ENCODE results near the gene ENPP7.
"Not testable (repeated sequence)": the region's sequence is repeated elsewhere in the genome, so short reads cannot be mapped to it uniquely, and the experiment has no call there.

Gene ENPP7

GRCh38 chr17:79749958-79750357 lies 19.2 kb downstream of the ENPP7 start:
- DNase-seq: no peak

DNA sequence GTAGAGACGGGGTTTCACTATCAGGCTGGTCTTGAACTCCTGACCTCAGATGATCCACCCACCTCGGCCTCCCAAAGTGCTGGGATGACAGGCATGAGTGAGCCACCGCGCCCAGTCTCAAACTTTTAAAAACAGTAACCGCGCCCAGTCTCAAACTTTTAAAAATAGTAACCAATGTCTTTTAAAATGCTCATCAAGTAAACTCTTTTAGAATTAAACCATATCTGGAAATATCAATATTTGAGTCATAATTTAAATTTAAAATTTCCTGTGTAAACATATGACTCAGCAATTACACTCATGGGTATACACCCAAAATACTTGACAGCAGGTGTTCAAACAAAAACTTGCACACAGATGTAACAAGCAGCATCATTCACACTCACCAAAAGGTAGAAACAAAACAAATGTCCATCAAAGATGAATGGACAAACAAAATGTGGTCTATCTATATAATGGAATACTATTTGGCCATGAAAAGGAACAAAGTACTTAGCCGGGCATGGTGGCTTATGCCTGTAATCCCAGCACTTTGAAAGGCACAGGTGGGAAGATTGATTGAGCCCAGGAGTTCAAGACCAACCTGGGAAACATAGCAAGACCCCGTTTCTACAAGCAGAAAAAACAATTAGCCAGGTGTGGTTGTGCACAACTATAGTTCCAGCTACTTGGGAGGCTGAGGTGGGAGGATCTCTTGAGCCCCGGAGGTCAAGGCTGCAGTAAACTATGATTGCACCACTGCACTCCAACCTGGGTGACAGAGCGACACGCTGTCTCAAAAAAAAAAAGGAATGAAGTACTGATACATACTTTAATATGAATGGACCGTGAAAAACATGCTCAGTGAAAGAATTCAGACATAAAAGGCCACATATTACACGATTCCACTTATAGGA lies 20.2 kb downstream of the ENPP7 start:
- no peak for DNase-seq

- DNase-seq: peak; percentile 27
These were observed 21.4 kb downstream of the ENPP7 start for GRCh38 chr17:79752175-79752574.

DNA sequence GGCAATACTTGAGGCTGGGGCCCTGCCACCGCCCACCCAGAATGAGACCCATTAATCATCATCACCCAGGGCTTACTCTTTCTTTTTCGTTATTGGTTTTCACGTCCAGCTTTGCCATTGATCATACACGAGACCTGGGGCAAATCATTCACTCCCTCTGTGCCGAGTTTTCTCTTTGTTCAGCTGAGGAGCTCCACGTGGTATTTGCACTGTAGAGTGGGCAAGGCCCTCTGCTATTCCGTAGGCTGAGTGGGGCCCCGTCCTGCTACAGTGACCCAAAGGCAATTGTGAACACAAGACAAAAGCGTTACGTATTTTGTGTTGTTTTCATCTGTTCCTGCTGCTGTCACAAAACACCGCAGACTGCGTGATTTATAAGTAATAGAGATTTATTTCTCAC lies 23.6 kb downstream of the ENPP7 start:
- DNase-seq: no peak

- not testable (repeated sequence) for DNase-seq
These were observed 24.2 kb downstream of the ENPP7 start for GRCh38 chr17:79754903-79755302.

- DNase-seq: no peak
These were observed 24.8 kb downstream of the ENPP7 start for GRCh38 chr17:79755591-79755990.

GRCh38 chr17:79757140-79757745 lies 26.5 kb downstream of the ENPP7 start:
- no peak for DNase-seq

DNA sequence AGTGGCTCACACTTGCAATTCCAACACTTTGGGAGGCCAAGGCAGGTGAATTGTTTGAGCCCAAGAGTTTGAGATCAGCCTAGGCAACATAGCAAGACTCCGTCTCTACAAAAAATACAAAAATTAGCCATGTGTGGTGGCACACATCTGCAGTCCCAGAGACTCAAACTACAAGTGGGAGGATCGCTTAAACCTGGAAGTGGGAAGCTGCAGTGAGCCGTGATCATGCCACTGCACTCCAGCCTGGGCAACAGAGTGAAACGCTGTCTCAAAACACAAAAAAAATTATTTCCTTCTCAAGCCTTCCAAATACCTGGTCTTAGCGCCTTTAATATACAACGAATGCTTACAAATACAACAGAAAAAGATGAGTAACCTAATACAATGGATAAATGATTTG lies 27.5 kb downstream of the ENPP7 start:
- DNase-seq: no peak

DNA sequence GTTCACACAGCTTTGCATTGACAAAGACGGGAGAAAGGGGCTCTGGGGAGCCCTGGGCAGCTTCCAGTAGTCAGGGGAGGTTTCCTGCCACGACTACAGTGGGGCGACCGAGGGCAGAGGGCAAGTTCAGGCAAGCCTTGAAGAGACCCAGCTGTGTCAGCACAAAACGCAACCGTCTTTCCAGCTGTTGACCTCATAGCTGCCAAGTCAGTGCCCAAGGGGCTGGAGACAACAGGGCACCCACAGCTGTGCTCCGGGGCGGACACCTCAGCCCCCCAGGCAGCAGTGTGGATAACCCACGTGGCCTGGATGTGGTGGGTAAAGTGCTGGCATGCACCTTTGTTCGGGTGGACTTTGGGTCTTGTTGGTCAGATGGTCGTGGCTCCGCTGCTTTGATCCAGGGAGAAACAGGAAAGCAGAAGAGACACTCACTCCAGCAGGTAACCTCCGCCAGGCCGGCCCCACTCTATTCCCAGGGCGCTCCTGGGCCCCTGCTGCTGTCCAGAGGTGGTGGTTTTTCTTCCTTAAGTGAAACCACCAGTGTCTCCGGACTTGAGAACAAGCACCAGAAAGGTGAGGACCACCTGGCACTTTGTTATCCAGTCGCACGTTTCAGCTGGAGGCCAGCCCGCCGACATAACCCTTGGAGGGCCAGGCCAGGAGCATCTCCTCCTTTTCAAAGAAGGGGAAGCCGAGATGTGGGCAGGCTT lies 29.6 kb downstream of the ENPP7 start:
- no peak for DNase-seq

- no peak for DNase-seq
These were observed 31.3 kb downstream of the ENPP7 start for GRCh38 chr17:79761894-79762589.

DNA sequence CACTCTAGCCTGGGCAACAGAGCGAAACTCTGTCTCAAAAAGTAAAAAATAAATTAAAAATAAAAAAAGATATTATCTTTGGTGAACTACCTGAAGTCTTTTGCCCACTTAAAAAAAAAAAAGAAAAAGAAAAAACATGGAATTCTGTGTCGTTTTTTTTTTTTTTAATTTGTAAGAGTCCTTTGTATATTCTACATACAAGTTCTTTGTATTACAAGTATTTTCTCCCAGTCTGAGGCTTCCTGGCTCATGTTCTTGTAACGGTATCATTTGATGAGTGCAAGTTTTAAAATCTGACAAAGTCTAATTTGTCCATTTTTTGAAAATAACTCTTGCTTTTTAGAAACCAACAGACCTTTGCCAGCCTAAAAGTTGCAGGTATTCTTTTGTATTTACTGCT lies 35.0 kb downstream of the ENPP7 start:
- no peak for DNase-seq

- DNase-seq: no peak
These were observed 39.1 kb downstream of the ENPP7 start for GRCh38 chr17:79769570-79770506.

DNA sequence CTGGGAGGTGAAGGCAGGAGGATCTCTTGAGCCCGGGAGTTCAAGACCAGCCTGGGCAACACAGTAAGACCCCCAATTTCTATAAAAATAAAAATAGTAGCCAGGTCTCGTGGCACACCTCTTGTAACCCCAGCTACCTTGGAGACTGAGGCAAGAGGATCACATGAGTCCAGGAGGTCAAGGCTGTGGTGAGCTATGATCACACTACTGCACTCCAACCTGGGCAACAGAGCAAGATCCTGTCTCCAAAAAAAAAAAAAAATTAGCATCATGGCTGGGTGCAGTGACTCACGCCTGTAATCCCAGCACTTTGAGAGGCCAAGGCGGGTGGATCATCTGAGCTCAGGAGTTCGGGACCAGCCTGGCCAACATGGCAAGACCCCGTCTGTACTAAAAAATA lies 40.5 kb downstream of the ENPP7 start:
- DNase-seq: no peak

- not testable (repeated sequence) for DNase-seq
These were observed 42.0 kb downstream of the ENPP7 start for GRCh38 chr17:79772726-79773125.

- no peak for DNase-seq
These were observed 43.8 kb downstream of the ENPP7 start for GRCh38 chr17:79774561-79774975.

DNA sequence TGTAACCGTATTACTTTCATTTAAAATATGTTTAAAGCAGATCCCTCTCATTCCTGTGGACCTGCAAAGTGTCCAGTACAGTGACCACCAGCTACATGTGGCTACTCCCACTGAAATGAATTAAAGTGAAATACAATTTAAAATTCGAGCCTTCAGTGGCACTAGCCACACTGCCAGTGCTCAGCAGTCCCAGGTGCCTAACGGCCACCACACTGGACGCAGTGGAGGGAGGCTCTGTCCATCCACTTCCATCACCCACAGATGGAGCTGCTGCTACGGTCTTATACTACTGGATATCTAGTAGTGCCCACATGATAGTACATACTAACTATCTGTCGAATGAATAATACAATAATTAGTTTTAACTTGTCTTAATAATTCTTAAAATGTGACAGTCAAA lies 44.9 kb downstream of the ENPP7 start:
- no peak for DNase-seq

DNA sequence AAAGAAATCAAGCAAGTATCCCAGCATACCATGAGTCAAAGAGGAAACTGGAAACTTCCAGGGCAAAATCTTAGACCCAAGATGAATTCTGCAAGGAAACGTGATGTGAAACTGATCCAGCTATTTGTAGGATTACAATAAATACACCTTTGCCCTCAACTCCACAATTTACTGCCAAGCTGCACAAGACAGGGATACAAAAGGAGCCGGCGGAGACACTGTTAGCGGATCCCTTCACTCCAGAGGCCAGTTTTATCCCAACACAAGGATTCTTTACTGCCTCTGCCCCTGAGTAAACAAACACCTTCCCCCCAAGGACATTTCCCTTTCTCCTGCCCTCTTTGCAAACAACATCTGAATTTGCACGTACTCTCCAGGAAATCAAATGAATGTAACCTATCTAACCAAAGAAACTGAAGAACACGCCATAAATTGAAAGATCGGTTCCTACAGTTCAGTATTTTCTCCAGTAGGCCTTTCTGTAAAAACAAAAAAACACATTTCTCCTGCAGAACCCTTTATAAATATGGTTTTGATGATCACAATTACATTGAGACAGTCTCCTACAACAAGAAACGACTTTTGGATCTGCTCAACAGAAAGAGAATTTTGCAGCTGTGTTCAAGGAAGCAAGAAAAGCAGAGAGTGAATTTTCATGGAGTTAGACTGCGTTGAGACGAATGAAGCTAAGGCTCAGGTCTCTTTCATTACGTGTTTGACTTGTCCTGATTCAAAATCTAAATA lies 45.8 kb downstream of the ENPP7 start:
- no peak for DNase-seq

DNA sequence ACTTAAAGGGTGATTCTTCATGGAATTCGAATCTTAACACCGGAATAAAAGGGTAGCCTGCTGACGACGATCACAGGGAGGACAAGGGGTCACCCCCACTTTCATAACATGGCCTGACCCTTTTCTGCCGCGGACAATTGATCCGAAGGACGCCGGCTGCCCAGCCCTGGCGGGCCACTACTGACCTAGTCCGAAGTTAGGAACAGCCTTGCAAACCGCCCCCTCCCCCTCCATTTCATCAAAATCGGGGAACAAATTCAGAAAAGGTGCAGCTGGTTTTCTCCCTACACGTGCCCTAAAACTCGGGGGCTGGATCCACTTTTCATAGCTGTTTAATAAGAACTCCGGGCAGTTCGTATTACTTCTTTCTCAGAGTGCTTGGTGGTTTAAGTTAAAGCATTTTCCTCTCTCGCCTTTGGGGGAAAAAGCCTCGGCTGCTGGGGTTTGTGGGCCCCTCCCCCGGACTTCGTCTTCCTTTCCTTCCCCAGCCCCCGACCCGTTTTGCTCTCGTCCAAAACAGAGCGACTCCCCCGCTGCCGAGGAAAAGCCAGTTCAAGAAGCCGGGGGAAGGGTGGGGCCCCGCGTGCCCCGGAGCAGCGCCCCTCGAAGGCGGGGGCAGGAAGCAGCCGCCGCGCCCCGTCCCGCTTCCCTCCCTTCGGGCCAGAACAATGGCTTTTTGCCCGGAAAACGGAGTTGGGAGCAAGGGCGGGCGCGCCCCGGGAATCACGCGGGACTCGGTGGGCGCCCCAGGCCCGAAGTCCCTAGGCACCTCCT lies 46.6 kb downstream of the ENPP7 start:
- peak; percentile 32 for DNase-seq

GRCh38 chr17:79777894-79778503 lies 47.3 kb downstream of the ENPP7 start, which contains the start of gene CBX2:
CBX2 (plus strand) TSS chr17:79778148; CDS start chr17:79778236, 88 bp downstream.
- peak; percentile 84 for DNase-seq

Data from activated naive CD4-positive, alpha-beta T cell treated with Interleukin-2 at 50 U/mL for 16 hours (primary cell).